WTC11 (cell line): ENCODE data around the gene RPL26. TPM values are rescaled to one million over a fixed set of nuclear protein-coding genes. Genes with fewer than 3 reads are reported as not detected.

Experiments used
- ATAC-seq: fragments of 200-7000 bp; cut with Tn5 transposase; 2 replicates; pipeline ENCODE4 v1.10.0; 2021; ENCODE audit warnings: mild to moderate bottlenecking, moderate library complexity
- CTCF ChIA-PET: fragments of 300-600 bp; sonication (Branson Sonifier 250); formaldehyde crosslinking; loops from one replicate; lab custom pipeline; 2021; ENCODE audit warnings: antibody characterized with exemption; lab: Charles Lee
- POLR2A ChIA-PET: fragments of 350-600 bp; sonication (Branson Sonifier 250); formaldehyde crosslinking; loops from one replicate; lab custom pipeline; 2021; ENCODE audit warnings: antibody characterized with exemption; lab: Charles Lee
- DNase-seq: peaks from one replicate; pipeline ENCODE4 v3.0.0; 2021; ENCODE audit warnings: low spot score
- H3K27ac Mint-ChIP-seq: 2 replicates; pipeline ENCODE4 v1.8.0; 2021; ENCODE audit warnings: mixed read lengths
- H3K27me3 Mint-ChIP-seq: 2 replicates; pipeline ENCODE4 v1.8.0; 2021; ENCODE audit warnings: low read depth, mild to moderate bottlenecking, moderate library complexity, mixed read lengths
- H3K36me3 Mint-ChIP-seq: 2 replicates; pipeline ENCODE4 v1.8.0; 2021; ENCODE audit warnings: mixed read lengths
- H3K4me1 Mint-ChIP-seq: 2 replicates; pipeline ENCODE4 v1.8.0; 2022; ENCODE audit warnings: mixed read lengths
- H3K4me3 Mint-ChIP-seq: 2 replicates; pipeline ENCODE4 v1.8.0; 2021; ENCODE audit warnings: mild to moderate bottlenecking, moderate library complexity, mixed read lengths
- H3K9me3 Mint-ChIP-seq: 2 replicates; pipeline ENCODE4 v1.8.0; 2021; ENCODE audit warnings: mixed read lengths
- ATF2 ChIP-seq: sonication (generic); formaldehyde crosslinking; IDR thresholded peaks from 2 replicates; pipeline ENCODE4 v1.8.1; 2022; ENCODE audit warnings: low read depth, missing genetic modification reagents, borderline replicate concordance
- CBFB ChIP-seq: sonication (generic); formaldehyde crosslinking; IDR thresholded peaks from 2 replicates; pipeline ENCODE4 v1.8.1; 2022; ENCODE audit warnings: mild to moderate bottlenecking, low read depth, missing genetic modification reagents
- CDX4 ChIP-seq: fragments of 250-450 bp; sonication (Bioruptor Pico); IDR thresholded peaks from 2 replicates; pipeline ENCODE4 v1.9.0; 2021; ENCODE audit warnings: moderate library complexity, mild to moderate bottlenecking, inconsistent platforms, borderline replicate concordance
- HMGXB4 ChIP-seq: sonication (generic); formaldehyde crosslinking; IDR thresholded peaks from 2 replicates; pipeline ENCODE4 v1.8.1; 2023; ENCODE audit warnings: mild to moderate bottlenecking, moderate library complexity, missing genetic modification reagents
- JUN ChIP-seq: sonication (generic); formaldehyde crosslinking; IDR thresholded peaks from 2 replicates; pipeline ENCODE4 v1.8.0; 2023; ENCODE audit warnings: mild to moderate bottlenecking, missing genetic modification reagents
- PRDM15 ChIP-seq: sonication (generic); formaldehyde crosslinking; IDR thresholded peaks from 2 replicates; pipeline ENCODE4 v1.8.0; 2022; ENCODE audit warnings: missing genetic modification reagents
- TCF7 ChIP-seq: sonication (generic); formaldehyde crosslinking; IDR thresholded peaks from 2 replicates; pipeline ENCODE4 v1.8.0; 2022; ENCODE audit warnings: mild to moderate bottlenecking, low read depth, missing genetic modification reagents, moderate library complexity
- total RNA-seq: library from RNA; stranded (reverse); gene quantifications from 3 replicates; pipeline ENCODE4 v1.2.3, GENCODE V29; 2021

The RPL26 gene
- total RNA-seq, 1 experiment from 2014 or later, result 1,825 TPM

GRCh38 chr17:8392674-8393469 lies 9.9 kb upstream of the RPL26 start:
- Mint-ChIP-seq H3K27me3 (peaks cover 13% of the 10 kb centered on the region), H3K4me1 (peaks cover 8% of the 10 kb centered on the region), H3K4me3 (no peak overlapping the region), H3K27ac (no peak overlapping the region), H3K36me3 (no peaks in the 10 kb centered on the region), H3K9me3 (no peaks in the 10 kb centered on the region)
- TF ChIP-seq ATF2 (no peak), PRDM15 (CRISPR knock-in tag) (0 out of 2 replicates have a peak, but pooled peaks have one; percentile 23), TCF7 (CRISPR knock-in tag) (0 out of 2 replicates have a peak, but pooled peaks have one; percentile 18)
- CTCF ChIA-PET, result interaction anchor here (0.6 to 3.0 kb wide), 4 partner anchors 9 to 353 kb away, joined by 3 to 20 read pairs (median 8); no protein-coding TSS in a partner anchor
- POLR2A ChIA-PET, result interaction anchor here (0.6 kb wide), 1 partner anchor 67 kb away, joined by 7 read pairs; no protein-coding TSS in a partner anchor
- no peak for DNase-seq
- no peak for ATAC-seq

GRCh38 chr17:8392274-8392673 lies 9.3 kb upstream of the RPL26 start:
- no peak overlapping the region for H3K4me3 Mint-ChIP-seq
- peaks cover 8% of the 10 kb centered on the region for H3K4me1 Mint-ChIP-seq
- H3K36me3 Mint-ChIP-seq, result no peaks in the 10 kb centered on the region
- no peak for TF ChIP-seq TCF7 (CRISPR knock-in tag)
- TF ChIP-seq JUN (CRISPR knock-in tag), result no peak
- TF ChIP-seq CBFB, result no peak
- no peak for TF ChIP-seq CDX4
- no peak for TF ChIP-seq HMGXB4 (CRISPR knock-in tag)
- peak; percentile 97 for TF ChIP-seq PRDM15 (CRISPR knock-in tag)
- DNase-seq (no peak), ATAC-seq (peak; percentile 20)
- H3K9me3 Mint-ChIP-seq, result no peaks in the 10 kb centered on the region
- H3K27me3 Mint-ChIP-seq, result peaks cover 10% of the 10 kb centered on the region; the same call in 1 of the 2 replicates
- H3K27ac Mint-ChIP-seq, result no peak overlapping the region
- ChIA-PET POLR2A (no interaction called here), CTCF (interaction anchor here (0.6 to 3.0 kb wide), 4 partner anchors 9 to 354 kb away, joined by 3 to 20 read pairs (median 8); no protein-coding TSS in a partner anchor)
